GM19043 (cell line): ENCODE data around the gene ZNF497.
"Not testable (repeated sequence)": the region's sequence is repeated elsewhere in the genome, so short reads cannot be mapped to it uniquely, and the experiment has no call there.

Experiments used
- ATAC-seq: cut with Tn5 transposase; IDR thresholded peaks from one replicate; pipeline ENCODE4 v1.9.1; 2021; ENCODE audit warnings: low read depth; ENCODE audit not compliant: unreplicated experiment

The ZNF497 gene

DNA sequence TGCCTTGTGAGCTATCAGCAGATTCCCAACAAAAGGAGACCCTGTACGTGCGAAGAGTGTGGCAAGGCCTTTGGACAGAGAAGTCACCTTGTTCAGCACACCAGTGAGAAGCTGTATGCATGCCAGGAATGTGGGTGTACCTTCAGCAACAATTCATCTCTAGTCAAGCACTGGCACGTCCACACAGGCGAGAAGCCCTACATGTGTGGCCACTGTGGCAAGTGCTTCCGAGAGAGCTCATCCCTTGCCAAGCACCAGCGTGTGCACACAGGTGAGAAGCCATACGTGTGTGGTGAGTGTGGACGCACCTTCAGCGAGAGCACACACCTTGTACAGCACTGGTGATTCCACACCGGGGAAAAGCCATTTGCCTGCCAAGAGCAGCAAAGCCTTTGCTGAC is 43.3 kb downstream of the ZNF497 start:
- ATAC-seq = no peak

GRCh38 chr19:58318297-58318696 is 44.3 kb downstream of the ZNF497 start:
- no peak for ATAC-seq

DNA sequence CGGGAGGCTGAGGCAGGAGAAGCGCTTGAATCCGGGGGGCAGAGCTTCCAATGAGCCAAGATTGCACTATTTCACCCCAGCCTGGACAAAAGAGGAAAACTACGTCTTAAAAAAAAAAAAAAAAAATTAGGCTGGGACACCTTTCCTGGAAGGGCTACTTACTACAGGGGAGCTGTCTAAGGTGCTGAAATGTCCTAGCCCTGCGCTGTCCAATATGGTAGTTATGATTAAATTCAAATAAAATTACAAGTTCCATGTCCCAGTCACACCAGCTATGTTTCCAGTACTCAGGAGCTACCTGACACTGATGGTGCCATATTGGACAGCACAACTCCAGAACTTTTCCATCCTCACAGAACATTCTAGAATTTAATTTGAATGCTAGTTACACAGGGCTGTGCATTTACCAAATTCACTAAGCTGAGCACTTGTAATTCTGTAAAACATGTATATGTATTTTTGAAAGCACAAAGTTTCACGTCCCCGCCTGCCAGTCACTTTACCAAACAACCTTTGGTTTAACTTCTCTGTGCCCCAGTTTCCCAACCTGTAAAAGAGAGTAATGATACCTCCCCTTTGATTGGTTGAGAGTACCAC is 45.0 kb downstream of the ZNF497 start:
- no peak for ATAC-seq

DNA sequence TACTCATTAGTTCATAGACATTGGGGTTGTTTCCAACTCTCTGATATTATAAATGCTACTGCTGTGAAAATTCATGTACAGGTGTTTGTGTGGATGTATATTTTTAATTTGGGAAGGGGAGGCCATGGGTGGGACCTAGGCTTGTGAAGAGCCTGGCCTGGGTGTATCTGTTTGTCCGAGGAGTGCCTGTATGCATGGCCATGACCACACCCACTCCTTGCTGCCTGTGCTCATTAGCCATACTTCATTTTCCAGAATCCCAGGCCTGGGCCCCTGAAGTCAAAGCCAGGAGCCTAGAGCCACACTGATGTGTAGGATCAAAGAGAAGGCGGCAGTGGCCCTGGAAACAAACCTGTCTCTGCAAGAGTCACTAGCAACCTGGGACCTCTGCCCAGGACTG is 47.0 kb downstream of the ZNF497 start:
- ATAC-seq = no peak

DNA sequence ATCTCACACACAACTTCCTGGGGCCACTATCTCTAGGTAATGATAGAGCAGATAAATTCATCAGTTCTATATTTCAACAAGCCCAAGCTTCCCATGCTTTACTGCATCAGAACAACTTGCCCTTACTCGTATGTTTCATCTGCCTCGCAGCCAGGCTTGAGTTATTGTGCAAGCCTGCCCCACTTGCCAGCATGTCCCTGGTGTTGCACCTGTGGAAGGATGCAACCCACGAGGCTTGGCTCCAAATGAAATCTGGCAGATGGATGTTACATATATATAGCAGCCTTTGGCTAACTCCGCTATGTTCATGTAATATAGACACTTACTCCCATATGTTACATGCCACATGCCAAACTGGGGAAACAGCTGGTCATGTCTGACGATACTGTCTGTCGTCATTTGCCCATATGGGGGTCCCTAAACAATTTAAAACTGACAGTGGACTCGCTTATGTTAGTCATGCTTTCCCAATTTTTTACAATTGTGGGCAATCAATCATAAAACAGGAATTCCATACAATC is 51.1 kb downstream of the ZNF497 start:
- ATAC-seq = no peak

- ATAC-seq = not testable (repeated sequence)
Measured at GRCh38 chr19:58310685-58311084, 51.9 kb downstream of the ZNF497 start.

- ATAC-seq = no peak
Measured at GRCh38 chr19:58307736-58308135, 54.8 kb downstream of the ZNF497 start.

DNA sequence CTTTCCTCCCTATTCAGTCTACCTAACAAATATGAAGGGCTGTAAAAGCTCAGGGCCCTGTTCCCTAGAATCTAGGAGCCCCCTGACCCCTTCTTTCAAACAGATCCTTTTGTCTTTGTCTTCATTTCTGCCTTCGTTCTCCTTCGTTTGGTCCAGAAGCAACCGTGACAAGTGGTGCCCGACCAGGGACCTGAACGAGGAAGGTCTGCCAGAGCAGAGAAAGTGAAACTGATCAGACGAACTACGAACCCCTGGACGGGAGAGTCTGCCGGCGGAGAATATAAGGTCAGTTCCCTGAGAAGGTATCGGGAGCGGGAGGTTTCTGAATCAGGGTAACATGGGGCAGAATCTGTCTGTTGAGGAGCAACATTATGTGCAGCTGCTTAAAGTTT is 56.6 kb downstream of the ZNF497 start:
- no peak for ATAC-seq

DNA sequence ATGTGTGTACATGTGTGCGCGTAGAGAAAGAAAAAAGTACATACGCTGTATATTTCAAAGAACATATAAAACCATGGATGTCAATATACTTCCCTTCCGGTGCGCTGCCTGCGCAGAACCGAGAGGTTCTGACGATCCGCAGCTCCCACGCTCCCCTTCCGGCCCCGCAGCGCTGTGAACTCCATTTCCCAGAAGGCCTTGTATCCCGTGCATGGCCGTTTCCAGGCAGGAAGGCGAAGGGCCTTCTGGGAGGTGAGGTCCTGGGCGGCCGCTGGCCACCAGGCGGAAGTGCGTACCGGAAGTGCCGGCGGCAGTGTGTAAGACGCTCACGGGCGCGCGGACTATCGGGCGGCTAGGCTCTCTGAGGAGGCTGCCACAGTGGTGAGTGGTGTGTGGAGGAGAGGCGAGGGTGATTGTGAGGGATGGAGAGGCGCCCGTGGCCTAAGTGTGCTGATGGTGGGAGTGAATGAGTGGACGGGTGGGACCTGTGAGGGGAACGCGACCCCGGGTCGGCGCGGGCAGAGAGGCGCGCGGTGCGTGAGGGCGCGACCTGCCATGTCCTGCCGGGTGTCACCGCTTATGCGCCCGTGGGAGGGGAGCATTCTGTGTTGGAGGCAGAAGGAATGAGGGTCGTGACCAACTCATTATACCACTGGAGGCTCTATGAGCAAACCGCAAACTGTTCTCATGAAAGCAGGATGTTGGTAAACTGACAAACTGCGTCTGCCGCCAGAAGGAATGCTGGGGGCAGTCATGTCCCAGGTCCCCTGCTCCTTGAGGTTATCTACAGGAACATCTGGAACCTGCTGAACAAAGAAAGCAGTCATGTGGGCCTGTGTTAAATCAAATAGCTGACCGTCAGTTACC is 57.3 kb downstream of the ZNF497 start, which contains the start of gene ERVK3-1:
Gene ERVK3-1 (plus strand): TSS at position 313 of the 867 bp plus-strand sequence. CDS start 6,792 bp downstream, outside the sequence.
- peak; percentile 94 for ATAC-seq

GRCh38 chr19:58304748-58305064 is 57.8 kb downstream of the ZNF497 start:
- no peak for ATAC-seq
